SJCRH30 (cell line): Measurements from ENCODE around the gene IFNK. TPM values are rescaled to one million over a fixed set of nuclear protein-coding genes. Genes with fewer than 3 reads are reported as not detected.

ENCODE experiments used
- DNase-seq, 2 experiments: peaks; one replicate each; pipeline ENCODE4 v3.0.0-alpha.2; 2015 to 2020
- H3K27ac ChIP-seq: fragments of 250-450 bp; sonication (Bioruptor Pico); 2 replicates; pipeline ENCODE4 v1.5.1; 2020; ENCODE audit warnings: mild to moderate bottlenecking, moderate library complexity
- H3K27me3 ChIP-seq: fragments of 250-450 bp; sonication (Bioruptor Pico); 2 replicates; pipeline ENCODE4 v1.5.1; 2020; ENCODE audit warnings: mild to moderate bottlenecking, moderate library complexity
- H3K36me3 ChIP-seq: fragments of 250-450 bp; sonication (Bioruptor Pico); 2 replicates; pipeline ENCODE4 v1.5.1; 2020; ENCODE audit warnings: mild to moderate bottlenecking, moderate library complexity
- H3K4me1 ChIP-seq: fragments of 250-450 bp; sonication (Bioruptor Pico); 2 replicates; pipeline ENCODE4 v1.5.1; 2020; ENCODE audit warnings: mild to moderate bottlenecking, moderate library complexity
- H3K4me3 ChIP-seq: fragments of 250-450 bp; sonication (Bioruptor Pico); 2 replicates; pipeline ENCODE4 v1.5.1; 2020; ENCODE audit warnings: mild to moderate bottlenecking, moderate library complexity
- H3K9me3 ChIP-seq: fragments of 250-450 bp; sonication (Bioruptor Pico); replicated peaks from 2 replicates; pipeline ENCODE4 v1.5.1; 2020; ENCODE audit warnings: mild to moderate bottlenecking, moderate library complexity
- total RNA-seq: library from RNA; depleted of rRNA; stranded (reverse); fragments of >200 nt; shearing (Covaris generic); gene quantifications from 2 replicates; pipeline ENCODE4 v1.2.3, GENCODE V29; 2014; rRNA removed

Gene IFNK
- not detected in 2 replicates for total RNA-seq

- H3K27me3 ChIP-seq, result no peaks in the 10 kb centered on the region
- H3K27ac ChIP-seq, result no peak within 1 kb of the TSS
- H3K4me1 ChIP-seq, result no peaks in the 10 kb centered on the region
- no peak for DNase-seq
- no peaks in the 10 kb centered on the region for H3K9me3 ChIP-seq
- H3K36me3 ChIP-seq, result no peaks in the 10 kb centered on the region
- H3K4me3 ChIP-seq, result no peak within 1 kb of the TSS
Observed at GRCh38 chr9:27524236-27524635, at the start of gene IFNK. TSS of gene IFNK (plus strand) at chr9:27524290. CDS start at chr9:27524337, 47 bp downstream.

- Histone ChIP-seq H3K27me3 (no peaks in the 10 kb centered on the region), H3K9me3 (no peaks in the 10 kb centered on the region), H3K4me1 (no peaks in the 10 kb centered on the region), H3K36me3 (no peaks in the 10 kb centered on the region), H3K4me3 (no peak overlapping the region), H3K27ac (no peak overlapping the region)
- no peak for DNase-seq
Observed at GRCh38 chr9:27474305-27474704, 49.8 kb upstream of the IFNK start.

DNA sequence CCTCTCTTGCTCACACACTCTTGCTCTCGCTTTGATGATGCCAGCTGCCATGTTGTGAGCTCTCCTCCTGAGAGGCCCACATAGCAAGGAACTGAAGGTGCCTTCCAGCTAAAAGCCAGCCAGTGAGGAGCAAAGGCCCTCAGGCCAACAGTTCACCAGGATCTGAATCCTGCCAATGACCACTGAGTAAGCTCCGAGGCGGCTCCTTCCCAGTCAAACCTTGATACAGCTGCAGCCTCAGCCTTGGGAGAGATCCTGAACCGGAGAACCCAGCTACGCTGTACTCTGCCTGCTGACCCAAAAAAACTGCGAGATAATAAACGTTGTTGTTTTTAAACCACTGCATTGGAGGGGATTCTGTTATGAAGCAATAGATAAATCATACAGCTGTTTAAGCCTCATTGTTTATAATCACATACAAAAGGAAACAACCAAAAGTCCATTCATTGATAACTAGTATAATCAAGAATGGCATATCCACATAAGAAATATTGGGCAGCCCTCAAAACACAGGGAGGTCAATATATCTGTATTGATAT, 49.0 kb upstream of the IFNK start:
- H3K36me3 ChIP-seq, result no peaks in the 10 kb centered on the region
- no peaks in the 10 kb centered on the region for H3K9me3 ChIP-seq
- H3K4me1 ChIP-seq, result no peaks in the 10 kb centered on the region
- DNase-seq, result no peak
- H3K27me3 ChIP-seq, result no peaks in the 10 kb centered on the region
- no peak overlapping the region for H3K27ac ChIP-seq
- no peak overlapping the region for H3K4me3 ChIP-seq

GRCh38 chr9:27476870-27477515, 47.1 kb upstream of the IFNK start:
- Histone ChIP-seq H3K27ac (no peak overlapping the region), H3K4me3 (no peak overlapping the region), H3K9me3 (no peaks in the 10 kb centered on the region), H3K4me1 (no peaks in the 10 kb centered on the region), H3K36me3 (no peaks in the 10 kb centered on the region), H3K27me3 (no peaks in the 10 kb centered on the region)
- no peak for DNase-seq

GRCh38 chr9:27478322-27478721, 45.8 kb upstream of the IFNK start:
- Histone ChIP-seq H3K4me1 (no peaks in the 10 kb centered on the region), H3K27ac (no peak overlapping the region)
- DNase-seq, result no peak

GRCh38 chr9:27482709-27483108, 41.4 kb upstream of the IFNK start:
- no peak overlapping the region for H3K27ac ChIP-seq
- DNase-seq, result no peak
- no peak overlapping the region for H3K4me3 ChIP-seq
- no peaks in the 10 kb centered on the region for H3K36me3 ChIP-seq
- H3K27me3 ChIP-seq, result no peaks in the 10 kb centered on the region
- H3K4me1 ChIP-seq, result no peaks in the 10 kb centered on the region
- no peaks in the 10 kb centered on the region for H3K9me3 ChIP-seq

More at GRCh38 chr9:27478322-27478721, 45.8 kb upstream of the IFNK start:
- no peaks in the 10 kb centered on the region for H3K9me3 ChIP-seq
- H3K4me3 ChIP-seq, result no peak overlapping the region
- H3K36me3 ChIP-seq, result no peaks in the 10 kb centered on the region
- no peaks in the 10 kb centered on the region for H3K27me3 ChIP-seq

- Histone ChIP-seq H3K4me1 (no peaks in the 10 kb centered on the region), H3K9me3 (no peaks in the 10 kb centered on the region), H3K36me3 (no peaks in the 10 kb centered on the region), H3K27ac (no peak overlapping the region), H3K27me3 (no peaks in the 10 kb centered on the region), H3K4me3 (no peak overlapping the region)
- DNase-seq, result no peak
Observed at GRCh38 chr9:27483576-27483975, 40.5 kb upstream of the IFNK start.

- H3K4me3 ChIP-seq, result no peak overlapping the region
- H3K4me1 ChIP-seq, result no peaks in the 10 kb centered on the region
- no peaks in the 10 kb centered on the region for H3K9me3 ChIP-seq
- H3K36me3 ChIP-seq, result no peaks in the 10 kb centered on the region
- no peak for DNase-seq
- H3K27me3 ChIP-seq, result no peaks in the 10 kb centered on the region
- H3K27ac ChIP-seq, result no peak overlapping the region
Observed at GRCh38 chr9:27485158-27485557, 38.9 kb upstream of the IFNK start.

DNA sequence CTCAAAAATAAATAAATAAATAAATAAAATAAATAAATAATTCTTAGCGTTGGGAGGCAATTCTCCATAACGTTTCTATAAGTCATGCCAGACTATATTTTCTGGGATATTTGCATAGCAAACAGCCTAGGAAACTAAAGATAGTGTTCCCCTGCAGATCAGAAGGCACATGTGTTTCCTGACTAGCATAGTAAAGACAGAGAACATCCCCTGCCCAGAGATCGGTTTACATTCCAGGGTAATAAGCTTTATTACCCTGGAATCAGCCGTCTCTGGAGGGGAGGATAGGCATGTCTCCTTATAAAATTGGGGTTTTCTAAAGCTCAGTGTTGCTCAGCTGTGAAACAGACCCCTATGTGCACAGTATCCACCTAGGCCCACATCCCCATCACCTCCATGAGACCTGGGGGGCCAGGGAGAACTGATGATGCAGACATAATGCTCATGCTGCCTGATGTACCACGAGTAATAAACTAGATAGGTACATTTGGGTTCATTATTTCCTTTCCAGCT, 36.9 kb upstream of the IFNK start:
- no peak overlapping the region for H3K4me3 ChIP-seq
- DNase-seq, result no peak
- H3K27me3 ChIP-seq, result no peaks in the 10 kb centered on the region
- no peaks in the 10 kb centered on the region for H3K36me3 ChIP-seq
- no peaks in the 10 kb centered on the region for H3K4me1 ChIP-seq
- no peaks in the 10 kb centered on the region for H3K9me3 ChIP-seq
- no peak overlapping the region for H3K27ac ChIP-seq

- no peaks in the 10 kb centered on the region for H3K9me3 ChIP-seq
- no peaks in the 10 kb centered on the region for H3K4me1 ChIP-seq
- no peaks in the 10 kb centered on the region for H3K36me3 ChIP-seq
- H3K27ac ChIP-seq, result no peak overlapping the region
- no peaks in the 10 kb centered on the region for H3K27me3 ChIP-seq
- no peak for DNase-seq
- H3K4me3 ChIP-seq, result no peak overlapping the region
Observed at GRCh38 chr9:27487927-27488326, 36.2 kb upstream of the IFNK start.

- Histone ChIP-seq H3K36me3 (no peaks in the 10 kb centered on the region), H3K4me3 (no peak overlapping the region), H3K27ac (no peak overlapping the region), H3K27me3 (no peaks in the 10 kb centered on the region), H3K9me3 (no peaks in the 10 kb centered on the region), H3K4me1 (no peaks in the 10 kb centered on the region)
- peak in 1 of 2 experiments; percentile 41 for DNase-seq
Observed at GRCh38 chr9:27489087-27489876, 34.8 kb upstream of the IFNK start.

- no peak overlapping the region for H3K27ac ChIP-seq
- H3K4me3 ChIP-seq, result no peak overlapping the region
- no peaks in the 10 kb centered on the region for H3K9me3 ChIP-seq
- no peaks in the 10 kb centered on the region for H3K27me3 ChIP-seq
- DNase-seq, result no peak
- no peaks in the 10 kb centered on the region for H3K4me1 ChIP-seq
- no peaks in the 10 kb centered on the region for H3K36me3 ChIP-seq
Observed at GRCh38 chr9:27491154-27491553, 32.9 kb upstream of the IFNK start.

DNA sequence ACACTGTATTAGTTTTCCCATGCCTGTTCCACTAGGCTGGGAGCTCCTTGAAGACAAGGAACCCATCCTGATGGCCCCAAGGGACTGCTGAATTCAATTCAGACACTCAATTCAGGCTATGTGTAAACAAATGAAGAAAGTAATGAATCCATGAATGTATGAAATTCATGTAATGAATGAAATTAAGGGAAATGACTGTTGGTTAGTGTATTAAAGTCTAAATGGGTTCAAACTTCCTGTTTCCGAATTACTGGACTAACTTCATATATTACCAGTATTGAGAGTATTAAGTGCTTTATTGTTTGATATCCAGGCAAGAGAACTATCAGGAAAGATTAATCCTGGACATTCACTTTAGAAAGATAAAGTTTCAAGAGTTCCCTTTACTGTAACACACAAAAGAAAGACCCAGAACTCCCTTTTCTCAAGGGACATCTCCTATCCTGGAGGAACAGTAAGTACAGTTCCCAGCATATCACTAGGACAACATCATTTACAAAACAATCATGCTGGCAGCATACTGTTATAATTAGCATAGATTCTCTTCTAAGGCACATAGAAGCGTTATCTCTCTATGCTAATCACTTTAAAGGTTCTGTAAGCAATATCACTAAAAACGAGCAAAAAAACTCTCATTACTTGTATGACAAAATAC, 28.5 kb upstream of the IFNK start:
- Histone ChIP-seq H3K9me3 (no peaks in the 10 kb centered on the region), H3K27me3 (no peaks in the 10 kb centered on the region), H3K4me1 (no peaks in the 10 kb centered on the region), H3K4me3 (no peak overlapping the region), H3K36me3 (no peaks in the 10 kb centered on the region), H3K27ac (no peak overlapping the region)
- no peak for DNase-seq

- no peaks in the 10 kb centered on the region for H3K4me1 ChIP-seq
- H3K4me3 ChIP-seq, result no peak overlapping the region
- no peak overlapping the region for H3K27ac ChIP-seq
- no peaks in the 10 kb centered on the region for H3K9me3 ChIP-seq
- DNase-seq, result no peak
- H3K36me3 ChIP-seq, result no peaks in the 10 kb centered on the region
- no peaks in the 10 kb centered on the region for H3K27me3 ChIP-seq
Observed at GRCh38 chr9:27496135-27496504, 28.0 kb upstream of the IFNK start.

GRCh38 chr9:27497883-27498417, 26.1 kb upstream of the IFNK start:
- DNase-seq, result no peak
- Histone ChIP-seq H3K27ac (no peak overlapping the region), H3K36me3 (no peaks in the 10 kb centered on the region), H3K4me1 (no peaks in the 10 kb centered on the region), H3K27me3 (no peaks in the 10 kb centered on the region), H3K4me3 (no peak overlapping the region), H3K9me3 (no peaks in the 10 kb centered on the region)
